ENCODE results near the gene SLC38A10. TPM values are rescaled to one million over a fixed set of nuclear protein-coding genes. Genes with fewer than 3 reads are reported as not detected.

The SLC38A10 gene
- 113 and 162 TPM in 2 replicates for total RNA-seq

GRCh38 chr17:81295031-81295675 is at the start of gene SLC38A10:
Gene SLC38A10 (minus strand): TSS chr17:81295307. CDS start chr17:81294921, 386 bp downstream.
- no peak for DNase-seq (ENCODE audit: extremely low read depth, low read depth, low spot score)

- no peak for DNase-seq (ENCODE audit: extremely low read depth, low read depth, low spot score)
These were observed 47.4 kb upstream of the SLC38A10 start for GRCh38 chr17:81342269-81343070.

- DNase-seq (ENCODE audit: extremely low read depth, low read depth, low spot score) = no peak
These were observed 46.6 kb upstream of the SLC38A10 start for GRCh38 chr17:81341516-81342268.

GRCh38 chr17:81340607-81341515 is 45.8 kb upstream of the SLC38A10 start:
- no peak for DNase-seq (ENCODE audit: extremely low read depth, low read depth, low spot score)

DNA sequence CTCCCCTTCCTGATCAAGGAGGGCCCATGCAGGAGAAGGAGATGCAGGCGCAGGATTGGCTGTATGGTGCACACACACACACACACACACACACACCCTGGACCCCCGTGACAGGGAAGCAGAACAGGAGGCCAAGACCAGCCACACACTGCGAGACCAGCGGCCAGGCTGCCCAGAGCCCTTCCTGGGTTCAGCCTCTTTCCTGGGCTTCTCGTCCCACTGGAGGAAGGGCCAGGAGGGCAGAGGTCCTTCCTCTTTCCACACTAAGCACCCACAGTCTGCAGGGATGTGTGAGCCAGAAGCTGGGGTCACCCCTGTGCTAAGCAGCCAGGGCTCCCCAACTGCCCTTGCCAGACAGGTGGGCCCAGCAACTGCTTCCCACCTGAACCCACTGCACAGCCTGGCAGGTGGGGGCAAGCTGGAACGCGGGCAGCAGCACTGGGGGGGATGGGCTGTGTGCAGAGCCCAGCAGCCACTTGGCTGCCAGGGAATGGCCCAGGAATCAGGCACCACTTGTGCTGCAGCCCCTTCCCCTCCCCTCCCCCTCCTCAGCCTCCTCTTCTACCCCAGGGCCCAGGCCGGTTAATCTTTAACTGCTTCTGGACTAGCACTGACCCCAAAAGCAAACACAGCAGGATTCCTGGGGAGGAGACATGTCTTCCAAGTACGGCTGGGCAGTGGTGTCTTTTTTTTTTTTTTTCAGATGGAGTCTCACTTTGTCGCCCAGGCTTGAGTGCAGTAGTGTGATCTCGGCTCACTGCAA is 44.6 kb upstream of the SLC38A10 start:
- DNase-seq (ENCODE audit: extremely low read depth, low read depth, low spot score) = no peak

- no peak for DNase-seq (ENCODE audit: extremely low read depth, low read depth, low spot score)
These were observed 44.1 kb upstream of the SLC38A10 start for GRCh38 chr17:81339191-81339533.

GRCh38 chr17:81338274-81339190 is 43.4 kb upstream of the SLC38A10 start:
- no peak for DNase-seq (ENCODE audit: extremely low read depth, low read depth, low spot score)

- DNase-seq (ENCODE audit: extremely low read depth, low read depth, low spot score) = no peak
These were observed 42.4 kb upstream of the SLC38A10 start for GRCh38 chr17:81337476-81337879.

GRCh38 chr17:81336930-81337325 is 41.8 kb upstream of the SLC38A10 start:
- no peak for DNase-seq (ENCODE audit: extremely low read depth, low read depth, low spot score)

DNA sequence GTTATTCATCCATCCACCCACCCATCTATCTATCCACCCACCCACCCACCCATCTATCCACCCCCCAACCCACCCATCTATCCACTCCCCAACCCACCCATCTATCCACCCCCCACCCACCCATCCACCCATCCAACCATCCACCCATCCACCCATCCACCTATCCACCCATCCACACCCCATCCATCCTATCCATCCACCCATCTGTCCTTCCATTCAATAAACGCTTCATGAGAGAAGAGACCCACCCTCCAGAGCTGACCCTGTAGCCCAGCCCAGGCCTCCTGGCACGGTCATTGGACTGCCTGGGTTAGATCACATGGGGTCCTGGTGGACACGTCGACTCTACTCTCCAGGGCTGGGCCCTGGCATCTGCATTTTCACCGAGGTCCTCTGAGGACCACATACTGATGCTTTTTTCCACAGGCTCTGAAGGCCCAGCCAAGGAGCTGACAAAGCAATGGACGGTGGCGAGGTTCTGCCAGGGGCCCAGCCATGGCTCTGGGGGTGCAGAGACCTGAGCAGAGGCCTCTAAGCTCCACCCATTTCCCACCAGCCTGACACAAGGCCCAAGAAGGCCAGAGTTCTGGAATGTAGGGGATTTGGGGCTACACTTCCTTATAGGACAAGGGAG is 41.3 kb upstream of the SLC38A10 start:
- no peak for DNase-seq (ENCODE audit: extremely low read depth, low read depth, low spot score)

- DNase-seq (ENCODE audit: extremely low read depth, low read depth, low spot score) = no peak
These were observed 40.7 kb upstream of the SLC38A10 start for GRCh38 chr17:81335773-81336157.

DNA sequence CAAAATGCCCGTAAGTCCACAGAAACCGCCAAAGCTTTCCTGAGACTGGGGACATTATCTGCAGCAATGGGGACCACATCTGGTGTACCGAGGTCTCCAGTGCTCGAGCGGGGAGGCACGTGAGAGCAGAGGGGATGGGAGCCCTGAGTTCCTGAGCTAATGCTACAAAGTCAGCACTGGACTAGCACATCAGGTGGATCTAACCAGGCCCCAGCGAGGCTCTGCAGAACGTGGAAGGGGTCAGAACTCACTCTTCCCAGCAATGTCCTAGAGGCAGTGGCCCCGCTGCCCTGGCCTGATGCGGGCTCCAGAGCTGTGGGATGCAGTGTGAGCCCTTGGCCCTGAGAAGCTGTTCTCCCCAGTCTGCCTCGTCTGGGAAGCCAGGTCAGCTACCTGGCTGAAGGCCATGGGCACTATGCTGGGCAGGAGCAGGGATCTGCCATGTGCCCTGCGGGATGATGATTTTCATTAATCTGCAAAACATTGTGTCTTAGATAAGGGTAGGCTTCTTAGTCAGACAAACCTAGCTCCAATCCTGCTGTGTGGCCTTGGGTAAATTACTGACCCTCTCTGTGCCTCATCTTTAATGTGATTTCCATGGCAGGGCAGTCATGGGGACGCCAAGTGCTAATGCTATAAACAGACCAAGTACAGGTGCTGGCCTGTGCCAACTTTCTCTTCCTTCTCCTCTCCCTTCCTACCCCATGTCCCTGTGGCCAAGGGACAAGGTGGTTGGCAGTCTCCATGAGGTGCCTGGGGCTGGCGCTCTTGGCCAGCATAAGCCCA is 40.1 kb upstream of the SLC38A10 start:
- no peak for DNase-seq (ENCODE audit: extremely low read depth, low read depth, low spot score)

DNA sequence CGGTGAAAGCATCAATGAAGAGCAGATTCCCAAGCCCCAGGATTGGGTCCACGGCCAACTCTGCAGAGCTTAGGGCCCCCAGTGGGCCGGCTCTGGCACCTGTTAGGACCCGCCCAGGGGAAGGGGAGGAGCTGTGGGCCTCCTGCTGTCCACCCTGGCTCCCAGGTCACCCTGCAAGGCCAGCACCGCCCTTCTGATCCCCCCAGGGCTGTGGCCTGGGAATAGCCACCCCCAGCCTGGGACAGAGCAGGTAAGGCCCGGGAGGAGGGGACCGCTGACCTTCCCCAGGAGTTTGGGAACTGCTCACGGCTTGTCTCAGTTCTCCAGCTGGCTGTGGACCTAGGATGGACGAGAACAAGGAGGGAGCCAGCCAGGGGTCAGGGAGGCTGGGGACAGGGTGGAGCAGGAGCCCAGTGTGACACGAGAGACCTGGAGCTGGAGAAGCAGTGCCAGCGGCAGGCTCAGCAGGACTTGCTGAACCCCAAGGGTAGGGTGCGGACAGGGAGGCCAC is 39.3 kb upstream of the SLC38A10 start:
- DNase-seq (ENCODE audit: extremely low read depth, low read depth, low spot score) = no peak

- DNase-seq (ENCODE audit: extremely low read depth, low read depth, low spot score) = no peak
These were observed 38.7 kb upstream of the SLC38A10 start for GRCh38 chr17:81333616-81334368.

GRCh38 chr17:81332914-81333528 is 37.9 kb upstream of the SLC38A10 start:
- no peak for DNase-seq (ENCODE audit: extremely low read depth, low read depth, low spot score)

GRCh38 chr17:81332118-81332834 is 37.2 kb upstream of the SLC38A10 start:
- DNase-seq (ENCODE audit: extremely low read depth, low read depth, low spot score) = no peak
